ENCODE data around the gene AP2A2. TPM values are rescaled to one million over a fixed set of nuclear protein-coding genes. Genes with fewer than 3 reads are reported as not detected.

The AP2A2 gene
- total RNA-seq, 1 experiment from 2014 or later: 92.9 TPM

- intact Hi-C loops (cut with micrococcal nuclease; ENCODE audit: unreplicated experiment): no loop called here
- Mint-ChIP-seq H3K27ac (ENCODE audit: unreplicated experiment) (no peak overlapping the region), H3K27me3 (ENCODE audit: unreplicated experiment) (no peaks in the 10 kb centered on the region), H3K9me3 (ENCODE audit: low read depth, unreplicated experiment) (no peaks in the 10 kb centered on the region), H3K36me3 (ENCODE audit: insufficient read depth, unreplicated experiment) (peaks cover 27% of the 10 kb centered on the region), H3K4me1 (ENCODE audit: low read depth, unreplicated experiment) (no peaks in the 10 kb centered on the region), H3K4me3 (ENCODE audit: low read depth, unreplicated experiment) (no peak overlapping the region)
- TF ChIP-seq, protein P1, sequence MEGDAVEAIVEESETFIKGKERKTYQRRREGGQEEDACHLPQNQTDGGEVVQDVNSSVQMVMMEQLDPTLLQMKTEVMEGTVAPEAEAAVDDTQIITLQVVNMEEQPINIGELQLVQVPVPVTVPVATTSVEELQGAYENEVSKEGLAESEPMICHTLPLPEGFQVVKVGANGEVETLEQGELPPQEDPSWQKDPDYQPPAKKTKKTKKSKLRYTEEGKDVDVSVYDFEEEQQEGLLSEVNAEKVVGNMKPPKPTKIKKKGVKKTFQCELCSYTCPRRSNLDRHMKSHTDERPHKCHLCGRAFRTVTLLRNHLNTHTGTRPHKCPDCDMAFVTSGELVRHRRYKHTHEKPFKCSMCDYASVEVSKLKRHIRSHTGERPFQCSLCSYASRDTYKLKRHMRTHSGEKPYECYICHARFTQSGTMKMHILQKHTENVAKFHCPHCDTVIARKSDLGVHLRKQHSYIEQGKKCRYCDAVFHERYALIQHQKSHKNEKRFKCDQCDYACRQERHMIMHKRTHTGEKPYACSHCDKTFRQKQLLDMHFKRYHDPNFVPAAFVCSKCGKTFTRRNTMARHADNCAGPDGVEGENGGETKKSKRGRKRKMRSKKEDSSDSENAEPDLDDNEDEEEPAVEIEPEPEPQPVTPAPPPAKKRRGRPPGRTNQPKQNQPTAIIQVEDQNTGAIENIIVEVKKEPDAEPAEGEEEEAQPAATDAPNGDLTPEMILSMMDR (IDR thresholded peaks at IDR 0.05; ENCODE audit: unreplicated experiment): no peak
- no TSS peak for BruUV-seq (replicated peaks)
- DNase-seq: no peak
- CTCF ChIA-PET: no interaction called here
These were observed 83.1 kb downstream of the AP2A2 start for GRCh38 chr11:1008803-1009145.

DNA sequence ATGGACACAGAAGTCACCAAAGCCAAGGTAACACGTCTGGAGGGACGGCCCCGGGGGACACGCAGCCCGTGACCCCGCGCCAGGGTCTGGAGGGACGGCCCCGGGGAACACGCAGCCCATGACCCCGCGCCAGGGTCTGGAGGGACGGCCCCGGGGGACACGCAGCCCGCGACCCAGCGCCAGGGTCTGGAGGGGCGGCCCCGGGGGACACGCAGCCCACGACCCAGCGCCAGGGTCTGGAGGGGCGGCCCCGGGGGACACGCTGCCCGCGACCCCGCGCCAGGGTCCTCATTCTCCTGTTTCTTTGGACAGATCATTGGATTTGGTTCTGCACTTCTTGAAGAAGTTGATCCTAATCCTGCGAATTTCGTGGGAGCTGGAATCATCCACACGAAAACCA, 83.7 kb downstream of the AP2A2 start:
- CTCF ChIA-PET: no interaction called here

DNA sequence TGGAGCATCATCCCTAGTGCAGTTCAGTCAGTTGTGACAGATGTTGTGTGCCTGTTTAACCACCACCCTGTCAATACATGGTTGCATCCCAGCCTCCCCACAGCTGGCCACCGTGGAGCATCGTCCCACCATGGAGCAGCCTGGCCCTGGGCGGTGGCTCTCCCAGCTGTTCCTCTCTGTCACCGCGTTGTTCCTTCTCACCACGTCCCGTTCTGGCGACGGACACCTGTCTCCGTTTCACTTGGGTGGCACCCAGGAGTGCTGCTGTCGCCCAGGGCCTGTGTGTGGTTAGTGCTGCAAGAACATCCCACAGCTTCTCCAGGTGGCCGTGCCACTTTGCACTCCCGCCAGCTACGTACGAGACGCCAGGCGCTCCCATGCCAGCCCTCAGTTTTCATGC, 84.3 kb downstream of the AP2A2 start:
- no peak for DNase-seq
- BruUV-seq (replicated peaks): no TSS peak
- H3K27ac Mint-ChIP-seq (ENCODE audit: unreplicated experiment): no peak overlapping the region
- no peak overlapping the region for H3K4me3 Mint-ChIP-seq (ENCODE audit: low read depth, unreplicated experiment)
- TF ChIP-seq, protein P1 (IDR thresholded peaks at IDR 0.05; ENCODE audit: unreplicated experiment): no peak
- CTCF ChIA-PET: no interaction called here
- H3K4me1 Mint-ChIP-seq (ENCODE audit: low read depth, unreplicated experiment): no peaks in the 10 kb centered on the region
- intact Hi-C loops (cut with micrococcal nuclease; ENCODE audit: unreplicated experiment): no loop called here
- H3K27me3 Mint-ChIP-seq (ENCODE audit: unreplicated experiment): no peaks in the 10 kb centered on the region
- no peaks in the 10 kb centered on the region for H3K9me3 Mint-ChIP-seq (ENCODE audit: low read depth, unreplicated experiment)
- peaks cover 22% of the 10 kb centered on the region for H3K36me3 Mint-ChIP-seq (ENCODE audit: insufficient read depth, unreplicated experiment)

More for the DNA sequence above, 83.7 kb downstream of the AP2A2 start:
- Mint-ChIP-seq H3K27me3 (ENCODE audit: unreplicated experiment) (no peaks in the 10 kb centered on the region), H3K9me3 (ENCODE audit: low read depth, unreplicated experiment) (no peaks in the 10 kb centered on the region), H3K27ac (ENCODE audit: unreplicated experiment) (no peak overlapping the region), H3K36me3 (ENCODE audit: insufficient read depth, unreplicated experiment) (peaks cover 25% of the 10 kb centered on the region), H3K4me1 (ENCODE audit: low read depth, unreplicated experiment) (no peaks in the 10 kb centered on the region), H3K4me3 (ENCODE audit: low read depth, unreplicated experiment) (no peak overlapping the region)
- TF ChIP-seq, protein P1 (IDR thresholded peaks at IDR 0.05; ENCODE audit: unreplicated experiment): no peak
- intact Hi-C loops (cut with micrococcal nuclease; ENCODE audit: unreplicated experiment): no loop called here
- BruUV-seq (replicated peaks): no TSS peak
- no peak for DNase-seq

DNA sequence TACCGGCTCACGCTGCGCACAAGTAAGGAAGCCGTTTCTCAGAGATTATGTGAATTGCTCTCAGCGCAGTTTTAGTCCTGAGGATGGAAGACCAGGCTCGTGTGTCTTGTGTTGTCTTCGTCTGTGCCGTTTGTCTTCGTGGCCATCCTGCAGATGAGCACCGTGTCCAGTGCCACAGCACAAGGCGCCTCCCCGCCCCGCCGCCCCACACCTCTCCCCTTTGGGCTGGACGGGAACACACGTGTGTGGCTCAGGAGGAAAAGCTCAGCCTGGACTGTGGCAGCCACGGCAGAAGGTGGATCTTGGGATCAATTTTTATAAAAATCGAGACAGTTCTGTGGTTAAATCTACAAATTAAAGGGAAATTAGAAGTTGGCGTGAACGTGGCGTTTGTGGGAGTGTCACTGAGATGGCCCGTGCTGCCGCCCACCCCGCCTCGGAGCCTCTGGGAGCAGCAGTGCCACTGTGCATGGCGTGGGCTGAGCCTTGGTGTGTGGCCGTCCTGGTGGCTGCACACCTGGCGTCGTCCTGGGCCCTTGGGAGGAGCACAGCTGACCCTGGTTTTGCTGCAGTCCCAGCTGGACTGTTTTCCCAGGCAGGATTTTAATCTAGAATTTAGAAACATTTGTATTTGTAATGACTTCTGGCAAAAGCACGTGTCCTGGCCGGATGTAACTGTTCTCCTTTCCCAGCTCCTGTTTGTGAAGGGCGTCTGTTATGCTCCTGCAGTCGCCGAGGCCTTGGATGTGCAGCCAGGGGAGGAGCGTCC, 85.1 kb downstream of the AP2A2 start:
- BruUV-seq (replicated peaks): no TSS peak
- no peak overlapping the region for H3K27ac Mint-ChIP-seq (ENCODE audit: unreplicated experiment)
- CTCF ChIA-PET: interaction anchor here (0.6 kb wide), 1 partner anchor 50 kb away, joined by 3 read pairs; no protein-coding TSS in a partner anchor

More for the DNA sequence above, 85.1 kb downstream of the AP2A2 start:
- Mint-ChIP-seq H3K4me3 (ENCODE audit: low read depth, unreplicated experiment) (no peak overlapping the region), H3K36me3 (ENCODE audit: insufficient read depth, unreplicated experiment) (peaks cover 21% of the 10 kb centered on the region), H3K9me3 (ENCODE audit: low read depth, unreplicated experiment) (no peaks in the 10 kb centered on the region), H3K27me3 (ENCODE audit: unreplicated experiment) (no peaks in the 10 kb centered on the region), H3K4me1 (ENCODE audit: low read depth, unreplicated experiment) (no peaks in the 10 kb centered on the region)
- no peak for DNase-seq
- intact Hi-C loops (cut with micrococcal nuclease; ENCODE audit: unreplicated experiment): no loop called here
- TF ChIP-seq, protein P1 (IDR thresholded peaks at IDR 0.05; ENCODE audit: unreplicated experiment): no peak
